GM21381 (cell line): ENCODE data around the gene GAS2L3.
"Not testable (repeated sequence)": the region's sequence is repeated elsewhere in the genome, so short reads cannot be mapped to it uniquely, and the experiment has no call there.

Source experiments
- ATAC-seq: cut with Tn5 transposase; IDR thresholded peaks from one replicate; pipeline ENCODE4 v1.9.1; 2021; ENCODE audit warnings: mild to moderate bottlenecking, moderate library complexity; ENCODE audit not compliant: unreplicated experiment

Gene GAS2L3

DNA sequence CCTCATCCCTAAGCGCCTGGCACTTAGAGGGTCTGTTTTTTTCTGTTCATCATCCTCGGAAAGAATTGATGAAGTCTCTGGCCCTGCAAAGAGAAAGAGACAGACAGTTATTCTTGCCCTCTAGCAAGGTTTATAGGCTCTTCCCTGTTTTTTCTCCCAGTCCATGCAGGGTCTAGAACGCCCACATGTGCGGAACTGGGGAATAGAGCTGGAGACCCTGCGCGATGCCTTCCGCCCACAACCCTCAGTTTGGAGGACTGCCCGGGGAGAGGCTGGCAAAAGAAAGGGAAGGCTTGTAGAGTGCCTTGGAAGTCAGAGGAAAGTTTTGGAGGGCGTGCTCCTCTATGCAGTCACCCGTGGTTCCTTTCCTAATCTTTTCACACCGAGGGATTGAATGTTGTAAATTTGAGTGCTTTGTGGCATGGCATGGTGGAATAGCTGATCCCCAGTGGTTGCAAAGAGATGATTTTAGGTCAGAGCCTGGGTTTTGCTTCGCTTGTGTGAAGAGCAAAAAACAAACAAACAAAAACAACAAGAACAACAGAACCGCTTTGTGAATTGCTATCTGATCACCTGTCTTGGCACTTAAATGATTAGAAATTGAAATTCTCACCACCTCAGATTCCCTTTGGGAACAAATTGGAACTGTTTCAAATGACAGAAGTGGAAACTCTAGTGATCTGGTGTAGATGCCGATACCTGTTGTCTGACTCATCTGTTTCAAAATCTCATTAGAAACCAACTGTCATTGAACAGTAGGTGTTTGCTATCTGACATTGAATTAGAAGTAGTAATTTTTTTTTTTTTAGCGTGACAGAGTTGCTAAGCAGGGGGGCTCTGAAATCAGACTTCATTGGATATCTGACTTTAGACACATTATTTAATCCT is 947 bp downstream of the GAS2L3 start:
- no peak for ATAC-seq

DNA sequence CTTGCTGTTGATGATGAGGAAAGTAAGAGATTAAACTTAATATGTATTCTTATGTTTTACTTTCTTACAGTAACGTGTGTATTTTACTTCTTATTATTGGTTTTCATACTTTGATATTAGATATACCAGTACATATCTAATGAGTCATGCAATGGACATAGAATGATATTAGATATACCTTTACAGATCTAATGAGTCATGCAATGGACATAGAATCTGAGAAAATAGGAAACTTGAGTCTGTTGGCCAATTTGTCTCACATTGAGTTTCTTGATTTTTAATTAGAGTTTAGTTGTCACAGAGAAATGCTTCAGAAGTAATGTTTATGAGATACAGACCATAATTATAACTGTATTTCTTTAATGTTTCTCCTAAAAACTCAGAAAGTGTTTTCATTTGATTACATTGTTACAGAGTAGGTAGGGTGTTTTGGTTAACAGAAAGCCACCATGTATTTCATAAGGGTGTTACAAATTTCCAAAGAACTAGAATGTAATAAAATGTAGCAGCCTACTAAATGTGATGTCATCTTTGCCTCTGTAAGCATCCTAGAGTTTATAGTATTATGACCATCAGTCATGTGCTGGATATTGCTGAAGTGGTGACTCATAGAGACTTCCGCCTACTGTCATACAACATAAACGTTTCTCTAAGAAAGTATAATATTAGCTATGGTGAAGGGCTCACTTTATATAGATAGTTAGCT is 3.0 kb downstream of the GAS2L3 start:
- no peak for ATAC-seq

- no peak for ATAC-seq
These were observed 5.4 kb downstream of the GAS2L3 start for GRCh38 chr12:100578923-100579322.

DNA sequence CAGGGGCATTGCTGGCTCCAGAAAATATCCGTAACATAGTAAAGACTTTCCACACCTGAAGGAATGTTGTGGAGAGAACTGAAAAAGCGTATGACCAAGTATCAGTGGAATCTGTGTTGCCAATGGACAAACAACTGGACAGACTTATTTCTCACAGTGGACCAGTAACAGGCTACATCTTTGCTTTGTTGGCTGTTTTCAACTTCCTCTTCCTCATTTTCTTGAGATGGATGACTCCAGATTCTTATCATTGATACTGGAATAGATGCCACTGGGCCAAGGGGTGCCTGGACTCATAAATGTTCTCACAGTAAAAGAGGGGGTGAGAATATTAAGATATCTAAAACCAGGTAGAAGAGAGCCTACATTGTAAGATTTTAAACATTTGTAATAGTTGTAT is 6.4 kb downstream of the GAS2L3 start:
- no peak for ATAC-seq

DNA sequence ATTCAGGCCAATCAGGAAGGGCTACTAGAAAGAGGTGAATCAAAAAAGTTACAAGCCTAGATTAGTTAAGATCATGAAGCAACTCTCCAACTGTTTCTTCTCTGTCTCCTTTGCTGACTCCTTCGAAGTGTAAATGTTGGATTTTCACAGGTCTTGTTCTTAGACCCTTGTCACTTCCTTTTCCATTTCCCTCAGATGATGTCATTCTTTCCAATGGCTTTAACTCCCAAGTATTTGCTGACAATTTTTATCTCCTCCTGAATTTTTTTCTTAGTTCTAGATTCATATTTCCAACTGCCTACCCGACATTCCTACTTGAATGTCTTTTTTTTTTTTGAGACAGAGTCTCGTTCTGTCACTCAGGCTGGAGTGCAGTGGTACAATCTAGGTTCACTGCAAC is 10.8 kb downstream of the GAS2L3 start:
- ATAC-seq = no peak

- no peak for ATAC-seq
These were observed 18.5 kb downstream of the GAS2L3 start for GRCh38 chr12:100591979-100592378.

GRCh38 chr12:100593490-100593889 is 20.0 kb downstream of the GAS2L3 start:
- no peak for ATAC-seq

DNA sequence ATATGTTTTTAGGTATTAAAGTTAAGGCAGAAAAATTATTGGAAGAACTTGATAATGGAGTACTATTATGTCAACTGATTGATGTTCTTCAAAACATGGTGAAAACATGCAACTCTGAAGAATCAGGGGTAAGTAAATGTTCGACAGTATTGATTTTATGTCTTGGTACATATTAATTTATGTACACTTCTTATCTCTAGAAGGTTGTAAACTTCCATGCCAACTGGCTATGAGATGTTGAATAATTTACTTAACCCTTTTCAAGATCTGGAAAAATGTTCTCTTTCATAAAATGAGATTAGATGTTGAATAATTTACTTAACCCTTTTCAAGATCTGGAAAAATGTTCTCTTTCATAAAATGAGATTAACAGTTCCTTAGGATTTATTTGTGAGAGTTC is 28.1 kb downstream of the GAS2L3 start:
- no peak for ATAC-seq

- not testable (repeated sequence) for ATAC-seq
These were observed 29.5 kb downstream of the GAS2L3 start for GRCh38 chr12:100602997-100603396.

DNA sequence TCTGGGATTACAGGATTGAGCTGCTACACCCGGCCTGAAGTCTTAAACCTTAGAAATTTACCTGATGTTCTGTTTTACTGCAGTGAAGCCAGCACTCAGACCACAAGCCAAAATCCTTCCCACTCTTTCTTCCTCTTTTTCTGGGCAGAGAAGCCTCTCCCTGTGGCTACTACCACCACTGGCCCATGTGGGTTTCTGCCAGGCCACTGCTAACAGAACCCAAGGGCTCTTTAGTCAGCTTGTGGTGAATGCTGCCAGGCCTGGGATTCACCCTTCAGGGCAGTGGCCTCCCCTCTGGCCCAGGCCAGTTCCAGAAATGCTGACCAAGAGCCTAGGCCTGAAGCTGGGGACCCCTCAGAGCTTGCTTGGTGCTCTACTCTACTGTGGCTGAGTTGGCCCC is 35.3 kb downstream of the GAS2L3 start:
- ATAC-seq = no peak

GRCh38 chr12:100610666-100611430 is 37.4 kb downstream of the GAS2L3 start:
- ATAC-seq = no peak

- no peak for ATAC-seq
These were observed 39.1 kb downstream of the GAS2L3 start for GRCh38 chr12:100612606-100613005.

- ATAC-seq = no peak
These were observed 51.1 kb downstream of the GAS2L3 start for GRCh38 chr12:100624571-100624970.

DNA sequence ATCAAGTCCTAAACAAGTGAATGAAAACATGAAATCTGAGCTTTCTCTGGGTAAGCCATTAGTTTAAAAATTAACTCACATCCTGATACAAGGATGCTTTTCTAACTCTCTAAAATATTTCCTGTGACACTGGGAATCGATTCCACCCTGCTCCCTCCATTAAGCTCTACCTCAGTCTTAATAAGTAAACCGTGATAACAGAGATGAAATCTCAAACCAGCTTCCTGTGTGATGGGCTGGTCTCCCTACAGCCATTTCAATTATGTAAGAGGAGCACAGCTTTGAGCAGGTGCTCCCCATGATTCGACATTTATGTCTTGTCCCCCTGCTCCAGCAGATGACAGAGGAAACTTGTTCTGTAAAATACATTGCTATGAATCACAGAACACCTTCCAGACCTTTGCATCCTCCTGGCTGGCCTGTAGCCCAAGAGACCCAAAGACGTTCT is 59.0 kb downstream of the GAS2L3 start:
- no peak for ATAC-seq

DNA sequence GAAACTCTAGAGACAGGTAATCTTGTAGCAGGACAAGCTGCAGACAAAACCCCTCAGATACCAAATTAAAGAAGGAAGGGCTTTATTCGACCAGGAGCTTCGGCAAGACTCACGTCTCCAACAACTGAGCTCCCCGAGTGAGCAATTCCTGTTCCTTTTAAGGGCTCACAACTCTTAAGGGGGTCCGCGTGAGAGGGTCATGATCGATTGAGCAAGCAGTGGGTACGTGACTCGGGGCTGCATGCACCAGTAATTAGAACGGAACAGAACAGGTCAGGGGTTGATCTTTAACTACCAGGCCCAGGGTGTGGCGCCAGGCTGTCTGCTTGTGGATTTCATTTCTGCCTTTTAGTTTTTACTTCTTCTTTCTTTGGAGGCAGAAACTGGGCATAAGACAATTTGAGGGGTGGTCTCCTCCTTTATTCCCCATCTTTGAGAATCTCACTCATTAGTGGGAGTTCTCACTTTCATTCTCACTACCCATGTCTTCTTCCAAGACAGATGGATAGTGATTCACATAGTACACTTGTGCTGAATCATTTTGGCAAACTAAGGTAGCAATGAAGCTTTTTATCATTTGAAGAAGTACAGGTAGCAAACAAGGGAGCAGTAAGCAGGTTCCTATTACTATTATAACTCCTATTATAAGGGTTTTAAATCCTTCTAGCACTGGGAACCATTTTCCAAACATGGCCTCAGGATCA is 59.8 kb downstream of the GAS2L3 start:
- ATAC-seq = not testable (repeated sequence)

DNA sequence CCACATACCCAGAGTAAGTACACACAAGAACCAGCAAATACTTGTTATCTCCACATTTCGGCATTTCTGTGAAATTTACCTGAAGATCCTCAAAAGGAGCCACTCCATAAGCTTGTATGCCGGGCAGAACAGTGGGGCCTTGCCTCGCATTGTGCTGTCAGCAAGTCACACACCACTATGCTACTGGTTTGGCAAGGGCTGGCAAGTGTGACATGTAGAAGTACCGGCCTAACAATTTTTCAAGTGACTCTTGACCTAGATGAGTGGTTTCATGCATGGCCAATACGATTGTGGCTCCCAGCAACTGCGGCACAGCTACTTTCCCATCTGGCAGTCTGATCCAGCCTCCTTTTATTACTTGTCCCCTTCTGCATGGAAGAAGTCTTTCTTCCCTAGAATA is 69.8 kb downstream of the GAS2L3 start:
- no peak for ATAC-seq

GRCh38 chr12:100646896-100647295 is 73.4 kb downstream of the GAS2L3 start:
- ATAC-seq = no peak

- ATAC-seq = no peak
These were observed 77.6 kb downstream of the GAS2L3 start for GRCh38 chr12:100651108-100651507.

DNA sequence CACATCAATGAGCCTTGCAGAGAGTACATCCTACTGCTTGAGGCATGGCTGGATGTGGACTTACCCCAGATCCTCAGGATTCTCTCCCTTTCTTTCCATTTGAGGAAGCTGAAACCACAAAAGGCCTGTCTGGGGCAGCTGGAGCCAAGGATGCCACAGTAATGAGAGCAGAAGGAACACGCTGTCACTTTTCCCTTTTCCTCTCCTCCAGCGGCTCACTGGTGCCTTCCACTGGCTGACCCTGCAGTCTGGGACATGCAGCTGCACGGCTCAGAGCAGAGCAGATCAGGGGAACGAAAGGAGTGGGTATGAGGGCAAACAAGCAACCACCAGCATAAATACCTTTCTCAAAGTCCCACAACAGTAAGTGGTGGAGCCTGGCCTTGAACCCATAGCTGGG is 78.2 kb downstream of the GAS2L3 start:
- ATAC-seq = no peak

GRCh38 chr12:100652488-100652887 is 79.0 kb downstream of the GAS2L3 start:
- no peak for ATAC-seq

- ATAC-seq = no peak
These were observed 82.7 kb downstream of the GAS2L3 start for GRCh38 chr12:100656141-100656540.
